Measurements from ENCODE around the gene AGO1.
A peak's percentile ranks its signal among the peaks of the same experiment; 100 is the strongest.
"Not testable (repeated sequence)": the region's sequence is repeated elsewhere in the genome, so short reads cannot be mapped to it uniquely, and the experiment has no call there.

Gene AGO1

DNA sequence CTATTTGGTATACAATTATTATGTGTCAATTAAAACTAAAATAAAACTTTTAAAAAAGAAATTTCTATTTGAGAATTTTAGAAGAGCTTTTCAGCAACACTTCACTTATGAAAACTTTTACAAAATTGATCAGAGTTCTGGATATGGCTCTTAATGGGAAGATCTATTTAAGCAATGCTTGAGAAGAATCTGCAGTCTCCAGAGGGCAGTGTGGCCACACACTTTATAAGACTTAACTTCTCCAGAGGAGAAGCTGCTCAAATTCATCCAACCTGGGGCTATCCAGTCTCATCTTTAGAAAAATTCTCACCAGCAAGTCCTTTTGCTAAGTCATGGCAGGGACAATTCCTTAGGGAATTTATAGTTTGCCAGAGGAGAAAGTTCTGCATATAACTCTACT lies 25.2 kb upstream of the AGO1 start:
- Mint-ChIP-seq H3K4me3 (no peak overlapping the region), H3K36me3 (peaks cover 27% of the 10 kb centered on the region)

DNA sequence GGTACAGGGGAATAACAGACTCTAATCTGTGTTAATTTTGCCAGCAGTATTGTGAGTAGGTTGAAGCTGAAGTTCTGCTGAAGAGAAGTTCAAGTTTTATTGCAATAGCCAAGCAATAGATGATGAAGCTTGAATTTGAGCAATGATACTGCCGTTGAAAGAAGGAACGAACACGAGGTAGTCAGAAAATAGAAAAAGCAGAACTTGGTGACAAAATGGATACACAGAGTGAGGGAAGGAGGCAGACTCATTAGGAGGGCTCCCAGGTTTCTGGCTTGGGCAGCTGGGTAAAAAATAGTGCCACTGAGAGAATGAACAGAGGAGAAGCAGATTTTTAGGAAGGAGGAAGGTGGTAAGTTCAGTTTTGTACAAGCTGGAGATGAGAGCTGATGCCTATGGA lies 22.3 kb upstream of the AGO1 start:
- Mint-ChIP-seq H3K4me3 (no peak overlapping the region), H3K27me3 (no peaks in the 10 kb centered on the region), H3K36me3 (peaks cover 3% of the 10 kb centered on the region), H3K4me1 (no peaks in the 10 kb centered on the region), H3K27ac (no peak overlapping the region), H3K9me3 (no peaks in the 10 kb centered on the region)
- no peak for ATAC-seq

More for the DNA sequence above, 25.2 kb upstream of the AGO1 start:
- Mint-ChIP-seq H3K4me1 (no peaks in the 10 kb centered on the region), H3K9me3 (no peaks in the 10 kb centered on the region), H3K27ac (no peak overlapping the region), H3K27me3 (no peaks in the 10 kb centered on the region)
- ATAC-seq: no peak

DNA sequence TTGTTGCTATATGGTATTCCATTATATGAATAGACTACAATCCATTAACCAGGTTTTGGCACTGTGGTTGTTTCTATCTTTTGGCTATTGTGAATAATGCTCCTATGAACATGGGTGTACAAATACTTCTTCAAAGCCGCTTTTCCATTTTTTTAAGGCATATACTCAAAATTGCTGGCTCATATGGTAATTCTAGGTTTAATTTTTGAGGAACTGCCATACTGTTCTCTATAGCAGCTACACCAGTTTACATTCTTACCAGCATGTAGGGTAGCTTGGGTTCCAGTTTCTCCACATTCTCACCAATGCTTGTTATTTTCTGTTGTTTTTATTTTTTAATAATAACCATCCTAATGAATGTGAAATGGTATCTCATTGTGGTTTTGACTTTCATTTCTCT lies 19.9 kb upstream of the AGO1 start:
- H3K36me3 Mint-ChIP-seq: no peaks in the 10 kb centered on the region
- H3K27me3 Mint-ChIP-seq: no peaks in the 10 kb centered on the region
- H3K4me1 Mint-ChIP-seq: no peaks in the 10 kb centered on the region
- H3K27ac Mint-ChIP-seq: no peak overlapping the region
- no peak for ATAC-seq
- H3K4me3 Mint-ChIP-seq: no peak overlapping the region
- no peaks in the 10 kb centered on the region for H3K9me3 Mint-ChIP-seq

DNA sequence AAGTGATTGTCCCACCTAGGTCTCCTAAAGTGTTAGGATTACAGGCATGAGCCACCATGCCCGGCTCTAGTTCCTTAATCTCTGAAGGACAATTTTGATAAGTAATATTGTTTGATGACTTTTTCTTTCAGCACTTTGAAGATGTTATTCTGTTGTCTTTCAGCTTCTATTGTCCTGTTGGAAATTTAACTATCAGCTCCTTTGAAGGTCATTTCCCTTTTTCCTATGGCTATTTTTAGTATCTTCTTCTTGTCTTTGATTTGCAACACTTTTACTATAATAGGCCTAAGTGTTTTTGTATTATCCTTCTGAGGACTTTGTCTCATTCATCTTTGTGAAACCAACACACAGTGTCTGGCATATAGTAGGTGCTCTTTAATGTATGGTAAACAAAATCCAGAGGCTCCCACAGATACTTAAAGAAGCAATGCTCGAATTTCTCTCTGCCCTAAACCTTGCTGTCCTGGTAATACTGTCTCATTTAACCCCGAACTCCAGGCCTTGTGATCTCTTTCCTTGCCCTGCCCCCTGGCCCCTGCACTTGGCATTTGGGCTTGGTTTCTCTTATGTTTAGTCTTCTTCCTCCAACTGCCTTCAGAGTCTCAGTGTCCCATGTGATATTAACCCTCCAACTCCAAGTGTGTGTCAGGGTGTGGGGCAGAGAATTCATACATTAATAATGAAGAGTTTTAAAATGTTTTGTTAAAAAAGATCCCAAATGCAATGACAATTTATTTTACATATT lies 19.0 kb upstream of the AGO1 start:
- H3K4me1 Mint-ChIP-seq: no peaks in the 10 kb centered on the region
- no peaks in the 10 kb centered on the region for H3K36me3 Mint-ChIP-seq
- no peaks in the 10 kb centered on the region for H3K27me3 Mint-ChIP-seq
- ATAC-seq: no peak
- H3K4me3 Mint-ChIP-seq: no peak overlapping the region
- no peak overlapping the region for H3K27ac Mint-ChIP-seq
- H3K9me3 Mint-ChIP-seq: no peaks in the 10 kb centered on the region

DNA sequence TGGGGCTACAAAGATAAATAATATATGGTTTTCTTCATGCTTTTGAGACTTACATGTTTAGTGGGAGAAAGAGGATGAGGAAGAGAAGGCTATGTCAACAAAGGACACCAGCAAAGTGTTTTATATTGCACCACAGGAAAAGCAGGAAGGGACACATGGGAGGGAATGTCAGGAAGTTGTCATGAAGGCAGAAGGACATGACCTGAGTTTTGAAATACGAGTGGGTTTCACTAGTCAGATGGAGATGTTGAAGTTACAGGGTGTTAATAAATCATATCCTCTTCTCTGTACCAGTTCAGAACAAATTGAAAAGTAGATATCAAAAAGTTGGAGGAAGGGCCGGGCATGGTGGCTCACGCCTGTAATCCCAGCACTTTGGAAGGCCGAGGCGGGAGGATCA lies 18.2 kb upstream of the AGO1 start:
- Mint-ChIP-seq H3K27me3 (no peaks in the 10 kb centered on the region), H3K4me3 (no peak overlapping the region), H3K4me1 (no peaks in the 10 kb centered on the region), H3K27ac (no peak overlapping the region), H3K9me3 (no peaks in the 10 kb centered on the region), H3K36me3 (no peaks in the 10 kb centered on the region)
- no peak for ATAC-seq

DNA sequence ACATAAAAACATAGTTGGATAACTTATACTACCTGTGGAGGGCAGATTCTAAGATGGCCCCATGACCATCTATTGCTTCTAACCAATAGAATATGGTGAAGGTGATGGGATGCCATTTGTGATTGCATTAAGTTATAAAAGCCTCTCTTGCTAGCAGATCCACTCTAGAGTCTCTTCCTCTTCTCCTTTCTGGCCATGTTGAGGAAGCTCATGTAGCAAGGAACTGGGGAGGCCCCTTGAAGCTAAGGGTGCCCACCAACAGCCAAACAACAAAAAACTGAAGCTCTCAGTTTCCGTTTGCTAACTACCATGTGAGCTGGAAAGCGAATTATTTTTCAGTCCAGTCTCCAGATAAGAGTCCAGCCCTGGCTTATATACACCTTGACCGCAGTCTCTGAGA lies 16.0 kb upstream of the AGO1 start:
- ATAC-seq: no peak
- H3K27ac Mint-ChIP-seq: no peak overlapping the region
- no peaks in the 10 kb centered on the region for H3K36me3 Mint-ChIP-seq
- H3K4me1 Mint-ChIP-seq: no peaks in the 10 kb centered on the region
- no peaks in the 10 kb centered on the region for H3K27me3 Mint-ChIP-seq
- H3K4me3 Mint-ChIP-seq: no peak overlapping the region
- H3K9me3 Mint-ChIP-seq: no peaks in the 10 kb centered on the region

DNA sequence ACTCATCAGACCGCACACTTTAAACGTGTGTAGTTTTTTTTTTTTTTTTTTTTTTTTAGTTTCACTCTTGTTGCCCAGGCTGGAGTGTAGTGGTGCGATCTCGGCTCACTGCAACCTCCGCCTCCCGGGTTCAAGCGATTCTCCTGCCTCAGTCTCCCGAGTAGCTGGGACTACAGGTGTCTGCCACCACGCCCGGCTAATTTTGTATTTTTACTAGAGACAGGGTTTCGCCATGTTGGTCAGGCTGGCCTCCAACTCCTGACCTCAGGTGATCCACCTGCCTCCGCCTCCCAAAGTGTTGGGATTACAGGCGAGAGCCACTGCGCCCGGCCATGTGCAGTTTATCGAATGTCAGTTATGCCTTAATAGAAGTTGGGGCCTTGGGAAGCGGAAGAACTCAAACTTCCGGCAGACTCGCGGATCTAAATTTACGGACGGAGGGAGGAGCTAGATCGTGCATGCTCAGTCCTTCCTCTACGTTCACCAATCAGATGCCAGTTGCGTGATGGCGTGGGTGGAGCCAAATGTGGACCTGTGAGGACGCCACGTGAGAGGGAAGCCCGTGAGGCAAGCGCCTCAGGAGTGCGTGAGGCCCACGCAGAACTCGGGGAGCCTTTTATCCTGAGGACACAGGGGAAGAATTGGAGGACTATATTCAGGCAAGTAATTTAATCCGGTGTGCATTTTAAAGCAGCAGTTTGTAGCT lies 13.6 kb upstream of the AGO1 start:
- not testable (repeated sequence) for H3K27me3 Mint-ChIP-seq, H3K9me3 Mint-ChIP-seq, ATAC-seq, H3K36me3 Mint-ChIP-seq, H3K27ac Mint-ChIP-seq, H3K4me3 Mint-ChIP-seq, H3K4me1 Mint-ChIP-seq

DNA sequence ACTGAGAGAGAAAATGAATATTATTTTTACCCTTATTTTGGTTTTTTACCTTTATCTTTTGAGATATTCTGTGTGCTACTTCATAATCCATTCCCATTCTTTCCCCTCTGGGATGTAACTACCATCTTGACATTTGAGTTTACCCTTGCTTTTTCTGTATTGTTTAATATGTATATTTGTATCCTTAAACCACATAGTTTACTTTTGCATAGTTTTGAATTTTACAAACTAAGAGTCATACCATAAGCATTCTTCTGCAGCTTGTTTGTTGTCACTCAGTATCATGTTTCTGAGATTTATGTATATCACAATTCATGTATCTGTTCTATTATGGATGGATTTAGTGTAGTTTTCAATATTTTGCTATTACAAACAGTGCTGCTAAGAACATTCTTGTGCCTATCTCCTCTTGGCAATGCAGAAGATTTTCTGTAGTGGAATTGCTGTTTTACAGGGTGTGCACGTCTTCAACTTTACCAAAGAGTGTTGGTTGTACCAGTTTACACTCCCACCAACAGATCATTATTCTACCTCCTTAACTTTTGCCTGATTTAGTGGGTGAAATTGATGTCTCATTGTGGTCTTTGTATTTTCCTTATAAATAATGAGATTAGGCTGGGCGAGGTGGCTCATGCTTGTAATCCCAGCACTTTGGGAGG lies 12.2 kb upstream of the AGO1 start:
- H3K27me3 Mint-ChIP-seq: no peaks in the 10 kb centered on the region
- no peak overlapping the region for H3K4me3 Mint-ChIP-seq
- no peaks in the 10 kb centered on the region for H3K36me3 Mint-ChIP-seq
- no peak for ATAC-seq
- H3K4me1 Mint-ChIP-seq: no peaks in the 10 kb centered on the region
- H3K27ac Mint-ChIP-seq: no peak overlapping the region
- H3K9me3 Mint-ChIP-seq: no peaks in the 10 kb centered on the region

DNA sequence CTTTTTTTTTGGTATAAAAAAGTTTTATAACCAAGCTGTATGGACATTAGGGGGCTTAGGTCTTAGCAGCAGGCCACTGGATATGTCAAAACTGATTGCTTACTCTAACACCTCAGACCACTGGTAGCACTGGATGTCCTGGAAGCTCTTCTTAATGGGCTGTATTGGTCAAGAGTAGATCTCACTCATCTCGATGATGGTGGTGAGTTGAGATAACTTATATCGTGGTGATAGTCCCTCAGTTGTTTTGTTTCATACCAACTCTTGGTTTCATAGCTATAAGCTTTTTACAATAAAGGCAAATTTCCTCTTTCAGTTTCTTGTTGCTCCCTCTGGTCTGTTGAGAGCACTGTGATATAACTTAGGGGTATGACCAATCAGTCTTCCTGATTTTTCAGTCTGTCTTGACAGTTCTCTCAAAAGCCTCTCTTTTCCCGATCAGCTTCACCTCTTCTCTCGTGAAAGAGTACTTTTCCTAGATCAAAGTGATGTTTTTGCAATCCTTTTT lies 9.7 kb upstream of the AGO1 start:
- ATAC-seq: no peak
- Mint-ChIP-seq H3K9me3 (no peaks in the 10 kb centered on the region), H3K36me3 (no peaks in the 10 kb centered on the region), H3K4me3 (no peak overlapping the region), H3K27ac (no peak overlapping the region), H3K27me3 (no peaks in the 10 kb centered on the region), H3K4me1 (no peaks in the 10 kb centered on the region)

DNA sequence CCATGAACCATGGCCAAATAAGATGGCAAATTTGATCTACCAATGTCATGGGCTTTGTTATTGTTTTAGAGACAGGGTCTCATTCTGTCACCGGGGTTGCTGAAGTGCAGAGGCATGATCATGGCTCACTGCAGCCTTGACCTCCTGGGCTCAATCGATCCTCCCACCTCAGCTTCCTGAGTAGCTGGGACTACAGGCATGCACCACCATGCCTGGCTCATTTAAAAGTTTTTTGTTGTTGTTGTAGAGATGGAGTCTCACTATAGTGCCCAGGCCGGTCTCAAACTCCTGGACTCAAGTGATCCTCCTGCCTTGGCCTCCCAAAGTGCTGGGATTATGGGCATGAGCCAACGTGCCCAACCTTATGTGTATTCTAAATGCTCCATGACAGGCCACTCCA lies 8.9 kb upstream of the AGO1 start:
- H3K36me3 Mint-ChIP-seq, H3K4me1 Mint-ChIP-seq, H3K27me3 Mint-ChIP-seq, H3K4me3 Mint-ChIP-seq, H3K27ac Mint-ChIP-seq, H3K9me3 Mint-ChIP-seq, ATAC-seq: not testable (repeated sequence)

DNA sequence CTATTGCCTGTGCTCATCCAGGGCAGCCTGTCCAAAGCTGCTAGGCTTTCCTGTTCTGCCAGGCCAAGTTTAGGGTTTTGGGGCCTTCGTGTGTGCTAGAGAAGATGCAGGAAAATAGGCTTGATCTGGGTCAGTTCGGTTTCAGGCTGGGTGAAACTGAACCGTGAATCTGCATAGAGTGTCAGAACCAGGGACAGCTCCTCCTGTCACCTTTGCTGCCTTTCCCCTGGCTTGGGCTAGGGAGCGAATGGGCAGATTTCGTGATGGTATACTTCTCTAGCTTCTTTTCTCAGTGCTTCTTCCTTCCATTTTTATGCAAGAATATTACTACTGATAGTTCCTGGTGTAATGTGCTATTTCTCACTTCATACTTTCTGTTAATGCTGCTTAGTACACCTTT lies 6.0 kb upstream of the AGO1 start:
- no peak overlapping the region for H3K27ac Mint-ChIP-seq
- H3K4me3 Mint-ChIP-seq: no peak overlapping the region
- no peaks in the 10 kb centered on the region for H3K27me3 Mint-ChIP-seq
- H3K36me3 Mint-ChIP-seq: no peaks in the 10 kb centered on the region
- no peaks in the 10 kb centered on the region for H3K9me3 Mint-ChIP-seq
- peaks cover 3% of the 10 kb centered on the region for H3K4me1 Mint-ChIP-seq
- ATAC-seq: no peak

DNA sequence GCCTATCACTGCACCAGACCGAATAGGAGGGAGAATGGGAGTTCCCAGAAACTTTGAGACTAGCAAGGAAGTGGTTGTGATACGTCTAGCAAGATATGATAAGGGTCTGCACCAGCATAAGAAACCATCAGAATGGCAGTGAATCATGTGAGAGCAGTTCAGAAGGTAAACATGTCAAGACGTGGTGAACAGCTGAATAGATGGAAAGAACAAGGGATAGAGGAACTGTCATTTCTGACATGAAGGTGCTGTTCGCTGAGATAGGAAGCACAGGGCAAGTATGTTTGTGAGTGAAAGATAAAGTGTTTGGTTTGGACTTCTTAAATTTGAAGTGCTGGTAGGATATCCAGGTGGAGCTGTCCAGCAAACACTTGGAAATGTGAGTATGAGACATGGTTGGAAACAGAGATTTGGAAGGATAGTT lies 1.1 kb upstream of the AGO1 start:
- H3K9me3 Mint-ChIP-seq: no peaks in the 10 kb centered on the region
- no peaks in the 10 kb centered on the region for H3K27me3 Mint-ChIP-seq
- no peak overlapping the region for H3K27ac Mint-ChIP-seq
- H3K4me1 Mint-ChIP-seq: peaks cover 36% of the 10 kb centered on the region
- ATAC-seq: no peak
- no peaks in the 10 kb centered on the region for H3K36me3 Mint-ChIP-seq
- peak overlapping the region; percentile 51 for H3K4me3 Mint-ChIP-seq

DNA sequence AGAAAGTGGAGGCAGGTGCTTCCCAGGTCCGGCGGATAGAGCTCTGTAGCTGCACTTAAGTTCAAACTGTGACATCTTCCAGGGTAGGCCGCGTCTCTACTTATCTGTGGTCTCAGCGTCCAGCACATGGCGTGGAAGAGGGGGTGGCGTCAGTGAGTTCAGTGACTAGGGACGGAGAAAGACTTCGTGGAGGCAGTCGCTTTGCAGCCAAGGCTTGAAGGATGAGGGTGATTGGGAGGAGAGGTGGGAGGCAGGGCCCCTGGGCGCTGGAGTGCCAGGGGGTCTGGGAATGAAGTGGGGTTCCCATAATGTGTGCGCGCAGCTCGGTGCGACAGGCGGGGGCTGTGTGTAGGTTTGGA lies 444 bp upstream of the AGO1 start:
- Mint-ChIP-seq H3K27me3 (no peaks in the 10 kb centered on the region), H3K27ac (peak overlapping the region; percentile 97), H3K9me3 (no peaks in the 10 kb centered on the region), H3K4me3 (peak overlapping the region; percentile 51), H3K4me1 (peaks cover 43% of the 10 kb centered on the region), H3K36me3 (no peaks in the 10 kb centered on the region)
- no peak for ATAC-seq

DNA sequence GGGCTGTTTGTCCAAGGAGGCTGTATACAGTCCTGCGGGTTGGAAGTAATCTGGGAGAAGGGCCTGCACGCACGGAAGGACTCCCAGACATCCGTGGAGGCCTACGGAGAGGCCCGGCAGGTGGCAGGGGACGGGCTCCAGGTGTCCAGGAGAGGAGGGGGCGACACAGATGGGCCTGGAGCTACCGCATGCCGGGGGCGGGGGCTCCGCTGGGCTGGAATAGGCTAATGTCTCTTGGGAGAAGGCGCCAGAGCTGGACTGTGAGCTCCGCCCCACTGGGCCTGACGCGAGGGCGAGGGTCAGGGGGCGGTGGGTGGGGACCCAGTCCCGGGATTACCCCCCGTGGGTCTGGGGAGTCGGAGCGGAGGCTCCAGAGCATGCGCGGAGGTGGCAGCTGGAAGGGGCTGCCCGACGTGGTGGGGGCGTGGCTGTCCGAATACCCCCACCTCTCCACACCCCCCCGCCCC lies 659 bp downstream of the AGO1 start:
- peaks cover 4% of the 10 kb centered on the region for H3K36me3 Mint-ChIP-seq
- H3K9me3 Mint-ChIP-seq: no peaks in the 10 kb centered on the region
- no peaks in the 10 kb centered on the region for H3K27me3 Mint-ChIP-seq
- peaks cover 52% of the 10 kb centered on the region for H3K4me1 Mint-ChIP-seq
- ATAC-seq: peak; percentile 13
- peak overlapping the region; percentile 97 for H3K27ac Mint-ChIP-seq
- peak overlapping the region; percentile 100 for H3K4me3 Mint-ChIP-seq

DNA sequence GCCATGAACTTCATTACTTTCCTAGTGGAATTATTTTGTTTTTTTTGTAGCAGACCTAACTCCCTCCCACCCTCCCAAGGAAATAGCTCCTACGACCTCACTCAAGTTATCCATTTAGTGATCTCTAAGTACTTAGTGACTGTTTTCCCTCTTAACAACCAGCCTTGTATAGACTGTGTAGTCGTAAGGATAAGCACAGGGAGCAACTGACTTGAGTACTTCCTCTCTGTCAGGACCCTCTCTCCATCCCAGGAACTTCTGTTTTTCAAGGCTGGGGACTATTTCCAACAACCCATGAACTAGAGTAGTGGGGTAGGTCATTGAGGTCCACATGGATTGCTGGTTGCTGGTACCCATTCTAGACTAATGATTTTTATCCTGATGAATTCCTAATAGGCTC lies 1.9 kb downstream of the AGO1 start:
- Mint-ChIP-seq H3K27me3 (no peaks in the 10 kb centered on the region), H3K9me3 (no peaks in the 10 kb centered on the region), H3K4me3 (no peak overlapping the region), H3K27ac (no peak overlapping the region), H3K36me3 (peaks cover 8% of the 10 kb centered on the region), H3K4me1 (peaks cover 56% of the 10 kb centered on the region)
- no peak for ATAC-seq

Data from stimulated activated memory B cell treated with anti-CD40 and anti-IgM and Interleukin-4, amounts not matched to agents 10 μg/mL and 1 μg/mL and 100 μg/mL, for 72 hours (primary cell).